ENCODE results near the gene DRC7.

- TF ChIP-seq CTCF (IDR thresholded peaks at IDR 0.05), result no peak
- TF ChIP-seq POLR2A (IDR thresholded peaks at IDR 0.05), result no peak
Measured at GRCh38 chr16:57668630-57669475, 25.8 kb upstream of the DRC7 start.

All from esophagus squamous epithelium (tissue), 4 donors.